ENCODE results near the gene ACAA1. TPM values are rescaled to one million over a fixed set of nuclear protein-coding genes. Genes with fewer than 3 reads are reported as not detected.

Gene ACAA1
- total and polyA plus RNA-seq, 4 donors = 220 to 410 (median 340) TPM

DNA sequence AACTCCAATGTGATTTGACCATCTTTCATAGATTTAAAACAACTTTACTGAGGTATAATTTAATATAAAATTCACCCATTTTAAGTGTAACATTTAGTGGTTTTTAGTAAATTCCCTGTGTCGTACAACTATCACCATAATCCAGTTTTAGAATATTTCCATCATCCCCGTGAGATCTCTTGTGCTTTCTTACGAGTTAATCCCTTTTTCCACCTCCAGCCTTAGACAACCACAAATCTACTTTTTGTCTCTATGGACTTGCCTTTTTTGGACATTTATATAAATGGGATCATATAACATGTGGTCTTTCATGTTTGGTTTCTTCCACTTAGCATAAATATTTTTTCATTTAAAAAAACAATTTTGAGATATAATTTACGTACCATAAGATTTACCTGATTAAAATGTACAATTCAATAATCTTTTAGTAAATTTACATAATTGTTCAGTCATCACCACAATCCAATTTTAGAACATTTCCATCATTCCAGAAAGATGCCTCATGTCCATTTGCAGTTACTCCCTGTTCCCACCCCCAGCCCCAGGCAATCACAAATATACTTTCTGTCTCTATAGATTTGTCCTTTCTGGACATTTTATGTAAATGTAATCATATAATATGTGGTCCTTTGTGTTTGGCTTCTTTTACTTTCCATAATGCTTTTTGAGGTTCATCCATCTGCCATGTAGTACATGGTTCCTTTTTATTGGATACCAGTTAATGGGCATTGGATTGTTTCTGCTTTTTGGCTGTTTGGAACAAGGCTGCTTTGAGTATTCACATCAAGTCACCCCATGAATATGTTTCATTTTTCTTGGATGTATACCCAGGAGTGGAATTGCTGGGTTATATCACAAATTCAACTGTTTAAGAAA is 31.5 kb upstream of the ACAA1 start:
- H3K27ac ChIP-seq (ENCODE audit: low read depth in 1 of 2, low read length in 2 of 2) = no peak overlapping the region
- H3K36me3 ChIP-seq (ENCODE audit: control insufficient read depth in 4 of 4, insufficient read depth in 3 of 4, low read depth in 1 of 4, low read length in 3 of 4) = no peaks in the 10 kb centered on the region
- H3K4me1 ChIP-seq (ENCODE audit: control insufficient read depth in 4 of 4, insufficient read depth in 4 of 4, low read length in 3 of 4) = peaks cover 2 to 16% (median 10%) of the 10 kb centered on the region in 4 donors
- no peaks in the 10 kb centered on the region for H3K9me3 ChIP-seq (ENCODE audit: control insufficient read depth in 4 of 4, low read length in 3 of 4)
- H3K9ac ChIP-seq (ENCODE audit: low read depth in 1 of 2, low read length in 2 of 2) = no peak overlapping the region
- no peak overlapping the region for H3K4me3 ChIP-seq (ENCODE audit: low read depth in 1 of 3, low read length in 3 of 3)
- no peak for DNase-seq (ENCODE audit: low spot score)
- no peak for TF ChIP-seq HNF4G (IDR thresholded peaks at IDR 0.05)
- no peak for TF ChIP-seq EGR1 (IDR thresholded peaks at IDR 0.05; ENCODE audit: low read depth in 2 of 2)
- TF ChIP-seq RAD21 (IDR thresholded peaks at IDR 0.05) = no peak
- no peak for TF ChIP-seq ZBTB33 (IDR thresholded peaks at IDR 0.05)
- no peak for TF ChIP-seq TAF1 (conservative IDR thresholded peaks at IDR 0.05)
- TF ChIP-seq CTCF (IDR thresholded peaks at IDR 0.05; ENCODE audit: low read depth, low read length, missing input control) = no peak
- no peak for TF ChIP-seq GABPA (IDR thresholded peaks at IDR 0.05 in 1 of 2, conservative IDR thresholded peaks at IDR 0.05 in 1 of 2)
- whole genome bisulfite sequencing = 97% methylated on average over 4 of the region's 4 CpGs
- no peaks in the 10 kb centered on the region for H3K27me3 ChIP-seq (ENCODE audit: control insufficient read depth in 4 of 4, insufficient read depth in 4 of 4, low read length in 3 of 4)

GRCh38 chr3:38167591-38167990 is 30.7 kb upstream of the ACAA1 start:
- no peak for DNase-seq (ENCODE audit: low spot score)
- Histone ChIP-seq H3K27ac (ENCODE audit: low read depth in 1 of 2, low read length in 2 of 2) (no peak overlapping the region), H3K9me3 (ENCODE audit: control insufficient read depth in 4 of 4, low read length in 3 of 4) (no peaks in the 10 kb centered on the region), H3K4me3 (ENCODE audit: low read depth in 1 of 3, low read length in 3 of 3) (no peak overlapping the region), H3K4me1 (ENCODE audit: control insufficient read depth in 4 of 4, insufficient read depth in 4 of 4, low read length in 3 of 4) (peaks cover 2 to 11% (median 9%) of the 10 kb centered on the region in 4 donors), H3K9ac (ENCODE audit: low read depth in 1 of 2, low read length in 2 of 2) (no peak overlapping the region), H3K27me3 (ENCODE audit: control insufficient read depth in 4 of 4, insufficient read depth in 4 of 4, low read length in 3 of 4) (no peaks in the 10 kb centered on the region), H3K36me3 (ENCODE audit: control insufficient read depth in 4 of 4, insufficient read depth in 3 of 4, low read depth in 1 of 4, low read length in 3 of 4) (no peaks in the 10 kb centered on the region)
- TF ChIP-seq TAF1 (conservative IDR thresholded peaks at IDR 0.05) (no peak), GABPA (IDR thresholded peaks at IDR 0.05 in 1 of 2, conservative IDR thresholded peaks at IDR 0.05 in 1 of 2) (no peak)
- 92% methylated on average over 4 of the region's 4 CpGs for WGBS

DNA sequence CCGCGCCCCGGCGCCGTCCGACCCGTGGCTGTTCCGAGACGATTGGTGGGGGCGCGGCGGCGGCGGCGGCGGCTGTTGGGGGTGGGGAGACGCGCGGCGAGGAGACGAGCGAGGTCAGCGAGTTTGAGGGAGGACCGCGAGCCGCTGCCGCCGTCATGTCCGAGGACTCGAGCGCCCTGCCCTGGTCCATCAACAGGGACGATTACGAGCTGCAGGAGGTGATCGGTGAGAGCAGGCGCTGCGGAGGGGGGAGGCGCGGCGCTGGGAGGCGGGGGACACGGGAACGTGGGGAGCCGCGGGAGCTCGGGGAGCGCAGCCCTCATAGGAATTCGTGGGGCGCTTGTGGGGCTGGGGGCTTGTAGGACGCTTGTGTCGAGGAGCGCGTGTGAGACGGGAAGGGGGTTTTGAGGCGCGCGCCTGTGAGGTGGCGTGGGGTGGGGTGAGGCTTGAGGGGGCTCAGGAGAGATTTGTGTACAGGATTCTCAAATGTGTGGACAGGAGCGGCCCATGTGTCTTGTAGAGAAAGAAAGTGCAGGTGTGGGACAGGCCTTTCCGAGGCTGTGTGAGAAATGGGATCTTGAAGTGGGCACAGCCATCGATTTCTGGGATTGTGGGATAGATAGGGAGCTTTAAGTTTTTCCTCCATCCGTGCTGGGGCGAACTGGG is 28.9 kb upstream of the ACAA1 start:
- H3K27me3 ChIP-seq (ENCODE audit: control insufficient read depth in 4 of 4, insufficient read depth in 4 of 4, low read length in 3 of 4) = no peaks in the 10 kb centered on the region
- TF ChIP-seq GABPA (IDR thresholded peaks at IDR 0.05 in 1 of 2, conservative IDR thresholded peaks at IDR 0.05 in 1 of 2) (no peak), CTCF (IDR thresholded peaks at IDR 0.05; ENCODE audit: low read depth, low read length, missing input control) (peak; percentile 4)
- peak overlapping the region; percentile 94 to 97 for H3K27ac ChIP-seq (ENCODE audit: low read depth in 1 of 2, low read length in 2 of 2)
- WGBS = 1% methylated on average over 62 of the region's 62 CpGs
- H3K4me1 ChIP-seq (ENCODE audit: control insufficient read depth in 4 of 4, insufficient read depth in 4 of 4, low read length in 3 of 4) = peaks cover 2 to 11% (median 9%) of the 10 kb centered on the region in 4 donors
- no peaks in the 10 kb centered on the region for H3K36me3 ChIP-seq (ENCODE audit: control insufficient read depth in 4 of 4, insufficient read depth in 3 of 4, low read depth in 1 of 4, low read length in 3 of 4)
- peak overlapping the region; percentile 85 for H3K4me3 ChIP-seq (ENCODE audit: low read depth in 1 of 3, low read length in 3 of 3)
- H3K9ac ChIP-seq (ENCODE audit: low read depth in 1 of 2, low read length in 2 of 2) = peak overlapping the region; percentile 45 to 72
- H3K9me3 ChIP-seq (ENCODE audit: control insufficient read depth in 4 of 4, low read length in 3 of 4) = no peaks in the 10 kb centered on the region
- no peak for DNase-seq (ENCODE audit: low spot score)

Measured in liver (tissue), 9 donors.